IPS-18c (cell line): ENCODE results near the gene PRR23B.
"Not testable (repeated sequence)": the region's sequence is repeated elsewhere in the genome, so short reads cannot be mapped to it uniquely, and the experiment has no call there.

Experiments used
- H3K4me3 ChIP-seq: 2 replicates; pipeline ENCODE4 v1.7.0; 2013; ENCODE audit warnings: low read depth, mild to moderate bottlenecking, low read length, moderate library complexity; ENCODE audit not compliant: insufficient read depth
- H3K9me3 ChIP-seq: one replicate; pipeline ENCODE4 v1.6.1; 2013; ENCODE audit warnings: mild to moderate bottlenecking, low read length, moderate library complexity; ENCODE audit not compliant: control insufficient read depth, insufficient read depth

PRR23B gene

GRCh38 chr3:139020868-139021234 is at the start of gene PRR23B:
Gene PRR23B (minus strand): TSS chr3:139020926. CDS start chr3:139020661, 265 bp downstream.
- no peak within 1 kb of the TSS for H3K4me3 ChIP-seq

DNA sequence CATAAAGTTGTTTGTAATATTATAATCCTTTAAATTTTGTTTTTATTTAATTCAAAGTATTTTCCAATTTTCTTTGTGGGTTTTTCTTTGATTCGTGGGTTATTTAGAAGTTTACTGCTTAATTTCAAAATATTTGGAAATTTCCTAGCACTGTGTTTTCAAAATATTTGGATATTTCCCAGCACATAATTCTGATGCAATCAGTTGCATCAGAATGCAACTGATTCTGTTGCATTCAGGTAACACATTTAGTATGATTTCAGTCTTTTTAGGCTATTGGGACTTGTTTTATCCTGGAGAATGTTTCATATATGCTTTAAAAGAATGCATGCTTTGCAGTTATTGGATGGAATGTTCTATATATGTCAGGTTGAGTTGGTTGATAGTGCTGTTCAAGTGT is 42.2 kb upstream of the PRR23B start:
- no peaks in the 10 kb centered on the region for H3K9me3 ChIP-seq
- no peak overlapping the region for H3K4me3 ChIP-seq

More at GRCh38 chr3:139020868-139021234, at the start of gene PRR23B:
- peaks cover 4% of the 10 kb centered on the region for H3K9me3 ChIP-seq

- Histone ChIP-seq H3K4me3 (no peak overlapping the region), H3K9me3 (no peaks in the 10 kb centered on the region)
Measured at GRCh38 chr3:139052802-139053600, 32.3 kb upstream of the PRR23B start.

DNA sequence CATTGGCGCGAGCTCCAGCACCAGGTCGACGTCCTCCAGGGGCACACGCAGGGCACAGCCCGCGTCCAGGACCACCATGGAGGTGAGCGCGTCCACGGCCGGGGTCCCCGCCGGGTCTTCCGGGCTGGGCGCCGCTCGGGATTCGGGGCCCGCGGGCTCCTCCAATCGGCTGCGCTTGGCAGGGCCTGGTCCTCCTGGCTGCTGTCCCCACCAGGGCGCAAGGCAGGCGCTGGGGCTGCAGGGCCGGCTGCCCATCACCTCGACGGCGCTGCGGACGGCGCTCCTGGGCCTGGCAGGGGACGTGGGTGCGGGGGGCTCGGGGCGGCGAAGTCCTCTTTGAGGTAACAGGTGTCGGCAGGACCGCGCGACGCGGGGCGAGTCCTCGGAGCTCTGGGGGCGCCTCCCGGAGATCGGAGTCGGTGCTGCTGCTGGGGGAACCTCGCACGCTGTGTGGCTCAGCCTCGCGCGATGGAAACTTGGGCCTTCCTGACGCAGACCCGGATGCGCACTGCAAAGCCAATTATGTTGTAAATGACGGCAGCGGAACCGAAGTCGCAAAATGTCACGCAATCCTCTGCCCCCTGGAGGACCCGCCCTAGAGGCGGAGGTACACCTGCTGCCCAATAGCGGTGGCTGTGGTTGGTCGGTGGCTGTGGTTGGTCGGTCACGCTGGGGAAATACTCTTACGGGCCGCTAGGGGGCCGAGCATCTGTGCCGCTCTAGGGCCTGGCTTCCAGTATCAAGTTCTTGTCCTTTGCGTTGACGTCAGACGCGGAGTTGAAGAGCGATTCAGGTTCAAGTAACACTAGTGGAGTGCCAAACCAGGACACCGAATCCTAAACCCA is 23.9 kb upstream of the PRR23B start, which contains the start of gene PRR23C:
PRR23C (minus strand) TSS at position 527 of the 845 bp plus-strand sequence; CDS start at position 255, 272 bp downstream.
- no peak within 1 kb of the TSS for H3K4me3 ChIP-seq
- peaks cover 5% of the 10 kb centered on the region for H3K9me3 ChIP-seq

- Histone ChIP-seq H3K9me3 (peaks cover 5% of the 10 kb centered on the region), H3K4me3 (no peak overlapping the region)
Measured at GRCh38 chr3:139043554-139044365, 23.0 kb upstream of the PRR23B start.

DNA sequence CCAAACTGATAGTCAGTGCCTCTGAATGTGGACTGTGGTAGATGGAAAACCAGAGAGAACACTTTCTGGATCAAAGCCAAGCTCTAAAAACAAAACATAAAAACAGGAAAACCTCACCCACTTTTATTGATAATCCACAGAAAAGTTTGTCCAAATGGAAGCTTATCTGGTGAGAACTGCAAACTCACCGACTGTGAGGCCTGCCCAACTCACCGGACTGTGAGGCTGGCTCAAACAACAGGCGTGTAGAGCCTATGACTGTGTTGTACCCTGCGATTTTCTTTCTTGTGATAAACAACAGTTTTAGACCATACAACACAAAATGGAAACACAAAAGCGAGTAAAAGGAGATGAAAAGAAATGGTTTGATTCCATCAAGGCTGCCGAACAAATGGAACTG is 16.8 kb upstream of the PRR23B start:
- H3K9me3 ChIP-seq: no peaks in the 10 kb centered on the region
- H3K4me3 ChIP-seq: no peak overlapping the region

DNA sequence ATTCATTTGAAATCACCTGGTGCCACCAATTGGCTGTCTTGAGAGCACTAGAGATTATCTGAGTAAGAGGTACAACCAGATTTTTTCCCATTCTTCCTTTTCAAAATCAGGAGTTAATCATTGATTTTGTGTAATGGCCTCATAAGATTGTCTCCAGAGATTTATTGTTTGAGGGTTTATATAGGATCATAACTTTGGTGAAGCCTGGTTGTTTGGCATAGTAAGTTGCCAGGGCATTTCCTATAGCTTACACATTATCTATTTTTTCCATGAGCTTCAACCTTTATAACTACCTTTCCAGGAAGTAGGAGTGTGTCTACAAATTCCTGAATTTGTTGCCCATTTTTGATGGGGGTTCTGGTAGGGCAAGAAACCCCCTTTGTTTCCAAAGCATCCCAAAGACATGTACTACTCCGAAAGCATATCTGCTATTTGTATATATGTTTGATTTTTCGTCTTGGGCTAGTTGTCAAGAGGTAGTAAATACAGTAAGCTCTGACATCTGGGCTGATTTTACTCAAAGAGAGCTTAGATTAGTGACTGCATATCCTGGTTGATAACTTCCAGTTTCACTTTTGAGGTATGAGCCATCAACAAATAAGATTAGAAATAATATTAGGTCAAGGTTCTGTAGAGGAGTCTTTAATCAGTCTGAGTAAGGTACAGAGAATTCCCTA is 11.7 kb upstream of the PRR23B start:
- no peaks in the 10 kb centered on the region for H3K9me3 ChIP-seq

GRCh38 chr3:139030576-139030975 is 9.8 kb upstream of the PRR23B start:
- H3K4me3 ChIP-seq, H3K9me3 ChIP-seq: not testable (repeated sequence)

More for the DNA sequence above, 11.7 kb upstream of the PRR23B start:
- no peak overlapping the region for H3K4me3 ChIP-seq

- Histone ChIP-seq H3K9me3 (no peaks in the 10 kb centered on the region), H3K4me3 (no peak overlapping the region)
Measured at GRCh38 chr3:139024968-139025367, 4.2 kb upstream of the PRR23B start.

- Histone ChIP-seq H3K9me3 (peaks cover 4% of the 10 kb centered on the region), H3K4me3 (no peak overlapping the region)
Measured at GRCh38 chr3:139020036-139020867, 474 bp downstream of the PRR23B start.

GRCh38 chr3:139016430-139017048 is 4.2 kb downstream of the PRR23B start:
- Histone ChIP-seq H3K9me3 (peaks cover 4% of the 10 kb centered on the region), H3K4me3 (no peak overlapping the region)

DNA sequence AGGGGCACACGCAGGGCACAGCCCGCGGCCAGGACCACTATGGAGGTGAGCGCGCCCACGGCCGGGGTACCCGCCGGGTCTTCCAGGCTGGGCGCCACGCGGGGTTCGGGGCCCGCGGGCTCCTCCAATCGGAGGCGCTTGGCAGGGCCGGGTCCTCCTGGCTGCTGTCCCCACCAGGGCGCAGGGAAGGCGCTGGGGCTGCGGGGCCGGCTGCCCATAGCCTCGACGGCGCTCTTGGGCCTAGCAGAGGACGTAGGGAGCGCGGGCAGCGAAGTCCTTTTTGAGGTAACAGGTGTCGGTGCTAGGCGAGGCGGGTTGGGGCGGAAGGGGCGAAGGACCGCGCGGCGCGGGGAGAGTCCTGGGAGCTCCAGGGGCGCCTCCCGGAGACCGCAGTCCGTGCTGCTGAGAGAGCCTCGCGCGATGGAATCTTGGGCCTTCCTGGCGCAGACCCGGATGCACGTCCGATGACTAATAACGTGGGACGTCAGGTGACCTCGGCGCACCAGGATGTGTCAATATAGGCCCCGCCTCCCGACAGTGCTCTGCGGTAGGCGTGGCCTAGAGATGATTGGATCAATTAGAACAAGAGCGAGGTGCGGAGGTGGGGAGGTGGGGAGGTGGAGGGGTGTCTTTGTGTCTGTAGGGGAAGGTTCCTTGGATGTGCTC is 14.5 kb downstream of the PRR23B start, which contains the start of gene PRR23A:
PRR23A (minus strand) TSS at position 218 of the 666 bp plus-strand sequence; CDS start at position 218, 0 bp downstream.
- no peaks in the 10 kb centered on the region for H3K9me3 ChIP-seq
- H3K4me3 ChIP-seq: no peak within 1 kb of the TSS

- no peaks in the 10 kb centered on the region for H3K9me3 ChIP-seq
- no peak overlapping the region for H3K4me3 ChIP-seq
Measured at GRCh38 chr3:139005356-139005993, 15.3 kb downstream of the PRR23B start.

DNA sequence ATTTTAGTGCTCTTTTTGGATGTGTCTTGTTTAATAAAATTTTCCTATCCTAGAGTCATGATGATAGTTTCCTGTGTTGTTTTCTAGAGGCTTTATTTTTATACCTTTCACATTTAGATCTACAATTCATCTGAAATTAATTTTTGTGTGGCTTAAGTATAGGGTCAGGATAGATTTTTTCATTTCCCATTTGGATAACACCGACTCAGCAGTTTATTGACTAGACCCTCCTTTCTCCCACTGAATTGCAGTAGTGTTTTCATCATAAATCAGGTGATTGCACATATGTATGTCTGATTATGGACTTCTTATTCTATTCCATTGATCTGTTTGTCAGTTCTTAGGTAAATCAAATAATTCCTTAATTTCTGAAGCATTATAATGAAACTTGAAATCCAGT is 25.0 kb downstream of the PRR23B start:
- no peaks in the 10 kb centered on the region for H3K9me3 ChIP-seq
- H3K4me3 ChIP-seq: no peak overlapping the region

GRCh38 chr3:138987181-138987580 is 33.5 kb downstream of the PRR23B start:
- no peak overlapping the region for H3K4me3 ChIP-seq
- no peaks in the 10 kb centered on the region for H3K9me3 ChIP-seq
